B cell (primary cell): ENCODE data around the gene ELK4. TPM values are rescaled to one million over a fixed set of nuclear protein-coding genes. Genes with fewer than 3 reads are reported as not detected.

Experiments used
- ATAC-seq: fragments of 200-7000 bp; cut with Tn5 transposase; one replicate; pipeline ENCODE4 v1.10.0; 2021; ENCODE audit warnings: low read depth, mild to moderate bottlenecking, moderate number of reproducible peaks, moderate library complexity
- CTCF ChIA-PET: fragments of 350-600 bp; sonication (Branson Sonifier 250); formaldehyde crosslinking; loops from one replicate; lab custom pipeline; 2021; ENCODE audit warnings: antibody characterized with exemption, inconsistent platforms; lab: Charles Lee
- POLR2A ChIA-PET: fragments of 350-600 bp; sonication (Branson Sonifier 250); formaldehyde crosslinking; loops from one replicate; lab custom pipeline; 2021; ENCODE audit warnings: antibody characterized with exemption; lab: Charles Lee
- DNase-seq: peaks from one replicate; pipeline ENCODE4 v3.0.0; 2013
- H2AFZ ChIP-seq: 2 replicates; pipeline ENCODE4 v1.6.1; 2012; ENCODE audit warnings: mild to moderate bottlenecking, low read depth, low read length; ENCODE audit not compliant: insufficient read depth, poor library complexity, severe bottlenecking
- H3K27ac ChIP-seq, 2 donors: 1 replicate in 1 of 2; 2 replicates in 1 of 2; pipeline ENCODE4 v1.5.1; 2012 to 2013; ENCODE audit warnings: low read length in 2 of 2, mild to moderate bottlenecking in 2 of 2, moderate library complexity in 1 of 2
- H3K27me3 ChIP-seq, 4 experiments: fragments of 200-600 bp in 1 of 4; sonication (generic) in 1 of 4; replicated peaks in 1 of 4; 1 replicate in 2 of 4; 2 replicates in 2 of 4; pipeline versions ENCODE4 v1.6.1 to v1.7.0; 2013 to 2016; ENCODE audit warnings: low read length in 3 of 4, mild to moderate bottlenecking in 2 of 4, mixed read lengths in 1 of 4, moderate library complexity in 1 of 4; ENCODE audit not compliant: insufficient read depth in 4 of 4, control insufficient read depth in 3 of 4; ENCODE audit errors: control extremely low read depth in 1 of 4
- H3K36me3 ChIP-seq, 2 experiments: replicated peaks in 1 of 2; 1 replicate in 1 of 2; 2 replicates in 1 of 2; pipeline versions ENCODE4 v1.6.1 to v1.7.1; 2013; ENCODE audit warnings: low read length in 1 of 2; ENCODE audit not compliant: insufficient read depth in 2 of 2, control insufficient read depth in 1 of 2; ENCODE audit errors: control extremely low read depth in 1 of 2, extremely low read depth in 1 of 2
- H3K4me1 ChIP-seq, 2 donors: fragments of 200-600 bp in 1 of 2; sonication (generic) in 1 of 2; 1 replicate in 1 of 2; 2 replicates in 1 of 2; pipeline versions ENCODE4 v1.5.1 to v1.6.1; 2013 to 2017; ENCODE audit warnings: low read length in 2 of 2; ENCODE audit not compliant: control insufficient read depth in 2 of 2, insufficient read depth in 2 of 2
- H3K4me2 ChIP-seq: replicated peaks from 2 replicates; pipeline ENCODE3; 2012; ENCODE audit warnings: mild to moderate bottlenecking, low read depth, low read length; ENCODE audit not compliant: poor library complexity, severe bottlenecking
- H3K4me3 ChIP-seq, 5 experiments: fragments of 200-600 bp in 1 of 5; sonication (generic) in 1 of 5; 1 replicate in 3 of 5; 2 replicates in 2 of 5; pipeline versions ENCODE4 v1.5.1 to v1.7.0; 2011 to 2016; ENCODE audit warnings: low read length in 4 of 5, mild to moderate bottlenecking in 4 of 5, low read depth in 2 of 5, control low read depth in 1 of 5, moderate library complexity in 1 of 5; ENCODE audit not compliant: insufficient read depth in 1 of 5; ENCODE audit errors: control extremely low read depth in 1 of 5, extremely low read depth in 1 of 5
- H3K79me2 ChIP-seq: fragments of 200-600 bp; sonication (generic); one replicate; pipeline ENCODE4 v1.6.0; 2016; ENCODE audit warnings: low read length; ENCODE audit not compliant: control insufficient read depth, insufficient read depth
- H3K9ac ChIP-seq: fragments of 200-600 bp; sonication (generic); 2 replicates; pipeline ENCODE4 v1.6.1; 2017; ENCODE audit warnings: mild to moderate bottlenecking, low read length, moderate library complexity
- H3K9me3 ChIP-seq, 3 donors: one replicate each; pipeline versions ENCODE4 v1.6.1 to v1.7.1; 2013; ENCODE audit warnings: low read length in 2 of 3; ENCODE audit not compliant: control insufficient read depth in 2 of 3, insufficient read depth in 1 of 3; ENCODE audit errors: control extremely low read depth in 1 of 3
- H4K20me1 ChIP-seq: 2 replicates; pipeline ENCODE4 v1.6.0; 2012; ENCODE audit warnings: mild to moderate bottlenecking, low read length; ENCODE audit not compliant: insufficient read depth, control insufficient read depth, poor library complexity, severe bottlenecking
- H3K27ac Mint-ChIP-seq: one replicate; pipeline ENCODE4 v1.8.0; 2021; ENCODE audit warnings: mixed read lengths
- H3K27me3 Mint-ChIP-seq: one replicate; pipeline ENCODE4 v1.8.0; 2021; ENCODE audit warnings: mixed read lengths
- H3K4me1 Mint-ChIP-seq: one replicate; pipeline ENCODE4 v1.8.0; 2021; ENCODE audit warnings: mixed read lengths
- H3K4me3 Mint-ChIP-seq: one replicate; pipeline ENCODE4 v1.8.0; 2021; ENCODE audit warnings: mixed read lengths
- H3K9me3 Mint-ChIP-seq: one replicate; pipeline ENCODE4 v1.8.0; 2022; ENCODE audit warnings: mixed read lengths; ENCODE audit not compliant: insufficient read depth
- EZH2 ChIP-seq: IDR thresholded peaks from 2 replicates; pipeline ENCODE4 v1.6.1; 2012; ENCODE audit warnings: borderline replicate concordance, low read depth, mild to moderate bottlenecking, moderate library complexity, low read length; ENCODE audit not compliant: insufficient read depth, poor library complexity, severe bottlenecking
- WGBS: methylation state at CpG from one replicate; pipeline ENCODE4 v1.1.5; 2013; ENCODE audit warnings: missing lambda C conversion rate; ENCODE audit not compliant: insufficient coverage; 5-methylcytosine and 5-hydroxymethylcytosine counted together
- intact Hi-C: fragments of 100-400 bp; cut with micrococcal nuclease; formaldehyde crosslinking; loops from one replicate; pipeline ENCODE4 v1.10.0; 2022
- polyA plus RNA-seq: library from polyadenylated mRNA; depleted of rRNA; stranded (reverse); fragments of >200 nt; gene quantifications from 2 replicates; pipeline ENCODE4 v1.2.3, GENCODE V29; 2012
- total RNA-seq, 2 donors: library from RNA; stranded (reverse); fragments of 120-200 nt in 1 of 2; gene quantifications; 1 replicate in 1 of 2; 2 replicates in 1 of 2; pipeline versions ENCODE4 v1.2.3 to v1.2.4, GENCODE V29; 2013 to 2022
- TF ChIP-seq, protein P1 (sequence below): fragments of 200-600 bp; IDR thresholded peaks from one replicate; pipeline ENCODE4 v1.8.0; 2022; ENCODE audit warnings: antibody characterized with exemption, mild to moderate bottlenecking

The ELK4 gene
- total and polyA plus RNA-seq, 2 donors (not counting 1 experiment from before 2014, with no cell fraction given): 11.0 to 151 TPM

GRCh38 chr1:205620269-205620668, 11.5 kb downstream of the ELK4 start:
- H3K4me2 ChIP-seq: no peak overlapping the region

DNA sequence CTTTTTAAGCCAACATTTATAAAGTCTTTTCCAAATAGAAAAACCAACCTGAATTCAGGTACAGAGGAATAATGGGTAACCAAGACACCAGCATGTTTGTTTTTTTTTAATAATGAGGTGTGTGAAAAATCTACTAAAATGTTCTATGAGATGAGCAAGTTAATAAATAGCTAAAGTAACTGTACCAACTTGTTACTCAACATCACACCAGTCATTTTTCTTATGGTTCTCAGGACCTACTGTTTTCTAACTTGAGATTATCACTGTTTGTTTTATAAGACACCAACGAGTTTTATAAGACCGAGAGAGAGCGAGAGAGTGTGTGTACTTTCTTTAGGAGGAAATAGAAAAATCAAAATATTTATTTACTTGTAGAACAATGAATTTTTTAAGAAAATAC, 12.4 kb downstream of the ELK4 start:
- Mint-ChIP-seq H3K4me1 (peaks cover 24% of the 10 kb centered on the region), H3K27me3 (no peaks in the 10 kb centered on the region), H3K9me3 (no peaks in the 10 kb centered on the region), H3K4me3 (no peak overlapping the region), H3K27ac (no peak overlapping the region)
- no peak for ATAC-seq
- H3K4me1 ChIP-seq: peaks cover under 1 to 2% of the 10 kb centered on the region in 2 donors
- no peak overlapping the region for H3K27ac ChIP-seq
- H2AFZ ChIP-seq: no peak overlapping the region
- H3K27me3 ChIP-seq: no peaks in the 10 kb centered on the region
- no peak for DNase-seq
- peaks cover 38% of the 10 kb centered on the region for H4K20me1 ChIP-seq
- no peak for TF ChIP-seq EZH2
- TF ChIP-seq, protein P1, sequence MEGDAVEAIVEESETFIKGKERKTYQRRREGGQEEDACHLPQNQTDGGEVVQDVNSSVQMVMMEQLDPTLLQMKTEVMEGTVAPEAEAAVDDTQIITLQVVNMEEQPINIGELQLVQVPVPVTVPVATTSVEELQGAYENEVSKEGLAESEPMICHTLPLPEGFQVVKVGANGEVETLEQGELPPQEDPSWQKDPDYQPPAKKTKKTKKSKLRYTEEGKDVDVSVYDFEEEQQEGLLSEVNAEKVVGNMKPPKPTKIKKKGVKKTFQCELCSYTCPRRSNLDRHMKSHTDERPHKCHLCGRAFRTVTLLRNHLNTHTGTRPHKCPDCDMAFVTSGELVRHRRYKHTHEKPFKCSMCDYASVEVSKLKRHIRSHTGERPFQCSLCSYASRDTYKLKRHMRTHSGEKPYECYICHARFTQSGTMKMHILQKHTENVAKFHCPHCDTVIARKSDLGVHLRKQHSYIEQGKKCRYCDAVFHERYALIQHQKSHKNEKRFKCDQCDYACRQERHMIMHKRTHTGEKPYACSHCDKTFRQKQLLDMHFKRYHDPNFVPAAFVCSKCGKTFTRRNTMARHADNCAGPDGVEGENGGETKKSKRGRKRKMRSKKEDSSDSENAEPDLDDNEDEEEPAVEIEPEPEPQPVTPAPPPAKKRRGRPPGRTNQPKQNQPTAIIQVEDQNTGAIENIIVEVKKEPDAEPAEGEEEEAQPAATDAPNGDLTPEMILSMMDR: no peak
- peaks cover 1 to 80% of the 10 kb centered on the region in 2 experiments for H3K36me3 ChIP-seq
- H3K9ac ChIP-seq: no peak overlapping the region
- POLR2A ChIA-PET: no interaction called here
- peaks cover 96% of the 10 kb centered on the region for H3K79me2 ChIP-seq
- H3K4me2 ChIP-seq: no peak overlapping the region
- H3K4me3 ChIP-seq: no peak overlapping the region
- CTCF ChIA-PET: no interaction called here
- no peaks in the 10 kb centered on the region for H3K9me3 ChIP-seq
- no CpG with 5 or more reads among the region's 3 CpGs for WGBS
- intact Hi-C loops: no loop called here

More at GRCh38 chr1:205620269-205620668, 11.5 kb downstream of the ELK4 start:
- H3K36me3 ChIP-seq: peaks cover 1 to 74% of the 10 kb centered on the region in 2 experiments
- peaks cover 4 to 6% of the 10 kb centered on the region in 2 donors for H3K4me1 ChIP-seq
- ChIA-PET POLR2A (no interaction called here), CTCF (interaction anchor here (1.3 kb wide), 1 partner anchor 29 kb away, joined by 4 read pairs; no protein-coding TSS in a partner anchor)
- intact Hi-C loops: no loop called here
- ATAC-seq (no peak), DNase-seq (no peak)
- H3K4me3 ChIP-seq: no peak overlapping the region
- TF ChIP-seq, protein P1: no peak
- TF ChIP-seq EZH2: no peak
- H3K9me3 ChIP-seq: no peaks in the 10 kb centered on the region
- 92% methylated on average over 5 of the region's 6 CpGs for WGBS
- H4K20me1 ChIP-seq: peaks cover 44% of the 10 kb centered on the region
- H3K27ac Mint-ChIP-seq: no peak overlapping the region
- H3K9me3 Mint-ChIP-seq: no peaks in the 10 kb centered on the region
- no peak overlapping the region for H3K4me3 Mint-ChIP-seq
- peak overlapping the region in 1 of 2 donors; percentile 39 for H3K27ac ChIP-seq
- H3K27me3 Mint-ChIP-seq: no peaks in the 10 kb centered on the region
- no peaks in the 10 kb centered on the region for H3K27me3 ChIP-seq
- H3K79me2 ChIP-seq: peaks cover 97% of the 10 kb centered on the region
- H3K9ac ChIP-seq: no peak overlapping the region
- H3K4me1 Mint-ChIP-seq: peaks cover 31% of the 10 kb centered on the region
- H2AFZ ChIP-seq: no peak overlapping the region
